HG02938 (cell line): ENCODE results near the gene TMEM221.

ENCODE experiments used
- ATAC-seq: cut with Tn5 transposase; IDR thresholded peaks from one replicate; pipeline ENCODE4 v1.9.1; 2021; ENCODE audit warnings: mild to moderate bottlenecking, moderate library complexity; ENCODE audit not compliant: unreplicated experiment

TMEM221 gene

GRCh38 chr19:17445526-17446165 lies 2.8 kb downstream of the TMEM221 start:
- no peak for ATAC-seq

GRCh38 chr19:17441241-17442021 lies 7.0 kb downstream of the TMEM221 start:
- no peak for ATAC-seq

DNA sequence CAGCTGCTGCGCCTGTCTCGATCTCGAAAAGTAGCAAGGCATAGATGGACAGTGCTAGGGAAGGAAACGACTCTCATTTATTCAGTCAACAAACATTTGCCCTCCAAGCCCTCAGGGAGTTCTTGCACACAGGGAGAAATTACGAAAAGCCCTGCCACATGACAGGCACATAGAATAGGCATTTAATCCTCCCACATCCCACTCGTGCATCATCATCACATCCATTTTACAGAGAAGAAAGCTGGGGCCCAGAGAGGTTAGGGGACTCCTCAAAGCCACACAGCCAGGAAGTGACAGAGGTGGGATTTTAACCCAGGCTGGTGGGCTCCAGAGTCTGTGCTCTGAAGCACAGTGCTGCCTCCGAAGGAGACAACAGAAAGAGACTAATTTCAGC lies 11.6 kb downstream of the TMEM221 start:
- no peak for ATAC-seq

DNA sequence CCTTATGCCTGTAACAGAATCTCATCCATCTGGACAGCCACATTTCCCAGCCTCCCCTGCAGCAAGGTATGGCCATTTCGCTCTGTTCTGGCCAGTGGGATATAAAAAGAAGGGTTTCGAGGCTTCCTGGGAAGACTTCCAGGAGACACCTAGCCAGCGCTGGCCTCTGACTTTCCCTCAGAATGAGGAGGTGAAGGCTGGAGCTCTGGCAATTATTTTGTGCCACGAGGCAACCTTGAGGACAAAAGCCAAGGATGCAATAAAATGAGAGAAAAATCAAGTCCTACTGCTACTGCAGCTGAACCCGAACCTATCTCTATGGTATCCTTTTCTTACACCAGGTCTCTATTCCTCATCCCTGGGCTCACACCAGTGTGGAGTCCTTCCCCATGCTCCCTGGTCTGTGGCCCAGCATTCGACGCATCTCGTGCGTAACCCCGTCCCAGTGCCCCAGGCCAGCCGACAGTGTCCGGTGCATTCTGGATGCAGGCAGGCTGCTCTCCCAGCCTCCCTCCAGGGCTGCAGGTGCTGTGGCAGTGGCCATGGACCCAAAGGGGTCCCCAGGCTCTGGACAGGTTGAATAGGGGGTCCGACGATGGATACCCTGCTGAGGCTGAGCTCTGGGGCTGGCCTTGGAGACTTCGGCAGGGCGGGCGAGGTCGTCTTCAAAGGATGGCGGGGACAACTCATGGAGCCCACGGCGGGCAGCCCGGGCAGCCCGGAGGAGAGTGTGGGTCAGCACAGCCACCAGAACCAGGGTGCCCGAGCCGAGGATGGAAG lies 12.2 kb downstream of the TMEM221 start:
- no peak for ATAC-seq

DNA sequence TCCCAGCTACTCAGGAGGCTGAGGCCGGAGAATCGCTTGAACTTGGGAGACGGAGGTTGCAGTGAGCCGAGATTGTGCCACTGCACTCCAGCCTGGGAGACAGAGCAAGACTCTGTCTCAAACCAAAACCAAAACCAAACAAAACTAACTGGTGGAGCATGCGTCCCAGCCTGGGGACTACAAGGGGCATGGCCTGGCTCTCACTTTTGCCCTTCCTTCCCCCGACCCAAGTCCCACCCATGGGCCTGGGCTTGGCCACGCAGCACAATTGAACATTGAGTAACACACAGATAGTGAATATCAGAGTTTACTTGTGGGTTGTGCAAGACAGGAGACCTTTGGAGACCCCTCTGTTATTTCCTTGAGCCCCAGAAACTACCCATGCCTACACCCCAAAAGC lies 13.2 kb downstream of the TMEM221 start:
- no peak for ATAC-seq

DNA sequence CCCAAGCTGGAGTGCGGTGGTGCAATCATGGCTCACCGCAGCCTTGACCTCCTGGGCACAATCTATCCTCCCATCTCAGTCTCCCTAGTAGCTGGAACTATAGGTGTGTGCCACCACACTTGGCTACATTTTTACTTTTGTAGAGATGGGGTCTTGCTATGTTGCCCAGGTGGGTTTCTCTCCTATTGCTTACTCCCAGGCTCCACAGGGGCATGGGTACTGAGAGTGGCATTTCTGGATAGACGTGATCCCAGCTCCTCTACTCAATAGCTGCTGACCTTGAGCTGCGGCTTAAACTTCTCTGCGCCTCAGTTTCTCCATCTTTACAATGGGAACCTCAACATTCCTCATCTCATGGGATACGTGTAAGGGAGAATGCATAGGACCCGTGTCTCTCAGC lies 17.1 kb downstream of the TMEM221 start:
- no peak for ATAC-seq

DNA sequence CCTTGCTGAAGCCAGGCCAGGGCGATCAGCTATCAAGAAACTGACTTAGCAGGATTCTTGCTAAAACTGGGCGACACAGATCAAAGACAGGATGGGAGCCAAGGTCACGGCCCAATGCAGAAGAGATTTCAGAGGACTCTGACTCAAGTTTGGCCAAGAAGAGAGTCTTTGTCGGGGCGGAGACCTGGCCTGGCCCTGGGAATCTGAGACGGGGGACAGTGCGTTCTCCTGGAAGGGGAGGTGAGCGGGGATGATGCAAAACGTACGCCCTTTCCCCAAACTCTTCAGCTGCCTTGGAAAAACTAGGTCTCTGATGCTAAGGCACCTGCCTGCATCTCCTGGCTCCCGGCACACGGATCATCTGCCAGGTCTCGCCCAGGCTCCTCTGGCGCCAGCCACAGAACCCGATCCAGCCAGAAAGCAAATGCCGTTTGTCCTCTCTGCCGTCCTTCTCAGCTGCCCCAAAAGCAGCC lies 18.8 kb downstream of the TMEM221 start:
- no peak for ATAC-seq

- ATAC-seq: no peak
Measured at GRCh38 chr19:17424743-17425365, 23.6 kb downstream of the TMEM221 start.

GRCh38 chr19:17423429-17424208 lies 24.8 kb downstream of the TMEM221 start:
- no peak for ATAC-seq

- ATAC-seq: no peak
Measured at GRCh38 chr19:17421942-17422341, 26.5 kb downstream of the TMEM221 start.

GRCh38 chr19:17420475-17420924 lies 28.0 kb downstream of the TMEM221 start:
- no peak for ATAC-seq

- peak; percentile 87 for ATAC-seq
Measured at GRCh38 chr19:17419621-17420474, 28.6 kb downstream of the TMEM221 start, which contains the start of gene MVB12A. MVB12A (plus strand) TSS chr19:17420047; CDS start chr19:17420136, 89 bp downstream.

DNA sequence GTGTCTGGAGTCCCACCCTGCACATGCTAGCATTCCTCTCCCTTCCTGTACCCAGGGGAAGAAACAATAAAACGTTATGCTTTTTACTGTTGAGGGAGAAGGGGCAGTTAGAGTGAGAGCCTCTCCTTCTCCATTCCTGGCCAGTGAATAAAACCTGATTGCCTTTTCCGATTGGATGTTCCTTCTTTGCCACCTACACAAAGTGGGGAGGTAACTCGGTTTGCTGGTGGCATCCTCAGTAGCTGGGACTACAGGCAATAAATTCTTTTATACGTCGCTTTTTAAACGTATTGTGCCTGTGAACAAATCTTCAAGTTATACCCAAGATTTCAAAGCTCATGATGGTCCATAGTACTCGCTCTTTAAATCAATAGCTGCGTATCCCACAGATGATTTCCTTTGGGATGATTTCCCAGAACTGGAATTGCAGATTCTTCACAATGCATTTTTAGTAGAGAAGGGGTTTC lies 29.3 kb downstream of the TMEM221 start:
- ATAC-seq: no peak

DNA sequence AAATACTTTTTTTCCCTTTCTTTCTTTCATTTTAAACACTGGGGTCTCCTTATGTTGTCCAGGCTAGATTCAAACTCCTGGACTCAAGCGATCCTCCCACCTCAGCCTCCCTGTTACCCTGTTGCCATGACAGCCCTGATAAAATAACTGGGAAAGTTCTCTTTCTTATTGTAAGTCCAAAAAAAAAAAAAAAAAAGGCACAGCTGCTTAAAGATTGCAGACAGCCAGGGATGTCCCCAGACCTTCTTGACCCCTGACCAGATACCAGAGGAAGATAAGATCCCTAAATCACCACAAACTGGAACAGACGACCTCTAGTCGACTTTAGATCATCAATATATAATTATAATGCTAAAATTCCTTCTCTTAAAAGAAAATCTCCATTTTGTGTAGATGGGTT lies 29.8 kb downstream of the TMEM221 start:
- no peak for ATAC-seq

GRCh38 chr19:17415121-17415520 lies 33.3 kb downstream of the TMEM221 start:
- ATAC-seq: no peak

- no peak for ATAC-seq
Measured at GRCh38 chr19:17414097-17414496, 34.4 kb downstream of the TMEM221 start.

- no peak for ATAC-seq
Measured at GRCh38 chr19:17411801-17412200, 36.7 kb downstream of the TMEM221 start.

GRCh38 chr19:17409990-17410389 lies 38.5 kb downstream of the TMEM221 start:
- ATAC-seq: no peak

DNA sequence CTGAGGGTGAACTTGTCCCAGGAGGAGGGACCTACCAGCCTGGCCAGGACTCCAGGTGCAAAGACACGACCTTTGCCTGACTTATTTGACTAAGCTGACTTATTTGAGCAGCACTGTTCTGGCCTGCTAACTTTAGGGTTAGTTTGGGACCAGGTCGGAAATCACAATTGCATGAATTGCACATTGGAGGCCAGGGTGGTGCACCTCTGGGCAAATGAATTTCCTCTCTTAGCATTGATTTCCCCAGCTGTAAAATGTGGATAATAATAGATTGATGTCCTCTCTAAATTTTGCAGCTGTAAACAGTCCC lies 41.6 kb downstream of the TMEM221 start:
- ATAC-seq: no peak
